K562 (cell line): ENCODE data around the gene MAP4K4. TPM values are rescaled to one million over a fixed set of nuclear protein-coding genes. Genes with fewer than 3 reads are reported as not detected.

Experiments used
- ATAC-seq: fragments of 200-7000 bp; cut with Tn5 transposase; 3 replicates; pipeline ENCODE4 v1.9.1; 2020; ENCODE audit warnings: moderate library complexity
- BruUV-seq: library from RNA; stranded (reverse); fragments of 400-500 nt; replicated peaks from 2 replicates; lab custom pipeline; 2021; lab: Mats Ljungman, UMichigan
- CTCF ChIA-PET: fragments of 300-600 bp; formaldehyde crosslinking; extraction: SDS; loops from one replicate; lab custom pipeline; 2021; ENCODE audit warnings: low intra/inter-chr PET ratio; lab: Yijun Ruan, JAX
- POLR2A ChIA-PET: fragments of 300-600, 350-650 bp; sonication (Branson Sonifier 250); formaldehyde crosslinking; extraction: SDS; loops from one replicate; lab custom pipeline; 2021; ENCODE audit warnings: antibody characterized with exemption, inconsistent platforms; lab: Yijun Ruan, JAX
- DNase-seq, 4 experiments: peaks; one replicate each; pipeline versions ENCODE4 v3.0.0 to v3.0.0-alpha.2; 2011 to 2018; ENCODE audit warnings: low spot score in 3 of 4, mixed read lengths in 3 of 4; ENCODE audit errors: extremely low read depth in 1 of 4
- FAIRE-seq: peaks from 2 replicates; lab custom pipeline; 2011; peaks lifted over from hg19 to GRCh38; lab: Jason Lieb, UNC
- H2AFZ ChIP-seq: 2 replicates; pipeline ENCODE4 v1.6.0; 2011; ENCODE audit warnings: low read depth, low read length, control low read depth, inconsistent platforms
- H3K27ac ChIP-seq: fragments of 200-600 bp; 3 replicates; pipeline ENCODE4 v1.8.0; 2011; ENCODE audit warnings: low read depth, mild to moderate bottlenecking, control low read depth, inconsistent platforms, low read length, moderate library complexity, mixed read lengths; ENCODE audit errors: extremely low read depth
- H3K27me3 ChIP-seq, 2 experiments: fragments of 300-600 bp in 1 of 2; 2 replicates in 1 of 2; 3 replicates in 1 of 2; pipeline versions ENCODE4 v1.6.0 to v1.8.0; 2011; ENCODE audit warnings: inconsistent platforms in 2 of 2, low read length in 2 of 2, mild to moderate bottlenecking in 1 of 2, mixed read lengths in 1 of 2, moderate library complexity in 1 of 2; ENCODE audit not compliant: control insufficient read depth in 2 of 2, insufficient read depth in 2 of 2
- H3K36me3 ChIP-seq: fragments of 300-600 bp; 3 replicates; pipeline ENCODE4 v1.8.0; 2011; ENCODE audit warnings: mild to moderate bottlenecking, low read length, inconsistent platforms; ENCODE audit not compliant: control insufficient read depth, insufficient read depth
- H3K4me1 ChIP-seq, 2 experiments: fragments of 200-600 bp in 1 of 2; replicated peaks in 1 of 2; 2 replicates in 1 of 2; 3 replicates in 1 of 2; pipeline versions ENCODE4 v1.5.1 to v1.8.0; 2011; ENCODE audit warnings: inconsistent platforms in 2 of 2, low read length in 2 of 2, mild to moderate bottlenecking in 1 of 2, mixed read lengths in 1 of 2, moderate library complexity in 1 of 2; ENCODE audit not compliant: control insufficient read depth in 2 of 2, insufficient read depth in 2 of 2
- H3K4me2 ChIP-seq: 2 replicates; pipeline ENCODE4 v1.6.1; 2011; ENCODE audit warnings: low read length, control low read depth, inconsistent platforms, mixed read lengths; ENCODE audit not compliant: insufficient read depth
- H3K4me3 ChIP-seq: fragments of 200-600 bp; sonication (generic), shearing (Covaris generic); 2 replicates; pipeline ENCODE4 v1.5.1; 2016; ENCODE audit warnings: control low read depth, inconsistent platforms
- H3K79me2 ChIP-seq: fragments of 200-600 bp; 3 replicates; pipeline ENCODE4 v1.8.0; 2011; ENCODE audit warnings: low read length, inconsistent platforms; ENCODE audit not compliant: control insufficient read depth, insufficient read depth
- H3K9ac ChIP-seq, 2 experiments: 2 replicates each; pipeline versions ENCODE4 v1.6.0 to v1.6.1; 2011; ENCODE audit warnings: low read depth in 2 of 2, low read length in 2 of 2, control low read depth in 1 of 2, inconsistent platforms in 1 of 2, mild to moderate bottlenecking in 1 of 2, mixed read lengths in 1 of 2; ENCODE audit not compliant: insufficient read depth in 1 of 2
- H3K9me1 ChIP-seq: one replicate; pipeline ENCODE4 v1.6.0; 2011; ENCODE audit warnings: inconsistent platforms, mild to moderate bottlenecking, low read length, moderate library complexity; ENCODE audit not compliant: control insufficient read depth, insufficient read depth
- H3K9me3 ChIP-seq: replicated peaks from 2 replicates; pipeline ENCODE4 v1.5.1; 2011; ENCODE audit warnings: low read depth, low read length, inconsistent platforms; ENCODE audit not compliant: control insufficient read depth, insufficient read depth
- H4K20me1 ChIP-seq: replicated peaks from 2 replicates; pipeline ENCODE4 v1.6.1; 2011; ENCODE audit warnings: low read length, inconsistent platforms, mixed read lengths; ENCODE audit not compliant: control insufficient read depth, insufficient read depth
- BRF1 ChIP-seq: IDR thresholded peaks from 3 replicates; pipeline ENCODE4 v1.6.1; 2011; ENCODE audit warnings: borderline replicate concordance, mild to moderate bottlenecking; ENCODE audit not compliant: insufficient read length; ENCODE audit errors: extremely low read depth
- CSDE1 ChIP-seq, 2 experiments: fragments of 450-650 bp; IDR thresholded peaks; 2 replicates each; pipeline ENCODE4 v1.6.1; 2016; ENCODE audit warnings: mild to moderate bottlenecking in 1 of 2
- ETV1 ChIP-seq: fragments of 450-650 bp; conservative IDR thresholded peaks from 2 replicates; pipeline ENCODE4 v1.6.1; 2016; ENCODE audit warnings: missing genetic modification characterization, control low read depth, low read depth, missing compliant biosample characterization
- GABPB1 ChIP-seq: sonication (generic); formaldehyde crosslinking; IDR thresholded peaks from 2 replicates; pipeline ENCODE4 v1.8.0; 2022; ENCODE audit warnings: mild to moderate bottlenecking, missing genetic modification reagents
- NR1H2 ChIP-seq: sonication (generic); formaldehyde crosslinking; IDR thresholded peaks from 2 replicates; pipeline ENCODE4 v1.4.0; 2020; ENCODE audit warnings: mild to moderate bottlenecking, missing genetic modification reagents
- RB1 ChIP-seq: fragments of 450-650 bp; IDR thresholded peaks from 2 replicates; pipeline ENCODE4 v1.6.1; 2017; ENCODE audit warnings: low read depth, mild to moderate bottlenecking
- RBM22 ChIP-seq: fragments of 200-400 bp; formaldehyde crosslinking; IDR thresholded peaks from 2 replicates; pipeline ENCODE4 v1.6.1; 2018; ENCODE audit warnings: low read length, low read depth; ENCODE audit not compliant: poor library complexity, severe bottlenecking
- ZNF41 ChIP-seq: fragments of 250-450 bp; sonication (Bioruptor Pico); conservative IDR thresholded peaks from 2 replicates; pipeline ENCODE4 v1.4.0; 2020; ENCODE audit warnings: mild to moderate bottlenecking
- ZNF785 ChIP-seq: fragments of 250-450 bp; sonication (Bioruptor Pico); IDR thresholded peaks from 2 replicates; pipeline ENCODE4 v1.4.0; 2020; ENCODE audit warnings: mild to moderate bottlenecking
- WGBS: fragments of 100-300 bp; shearing (Covaris generic); methylation state at CpG from one replicate; pipeline ENCODE4 v1.1.6; 2016; ENCODE audit warnings: low coverage, mixed read lengths; ENCODE audit not compliant: insufficient coverage; ENCODE audit errors: missing lambda C conversion rate; 5-methylcytosine and 5-hydroxymethylcytosine counted together
- in situ Hi-C: fragments of 300-500 bp; cut with MboI; formaldehyde crosslinking; loops from 4 replicates; pipeline ENCODE4 v1.15.0; 2018; ENCODE audit warnings: inconsistent platforms, mixed read lengths
- intact Hi-C: fragments of 100-400 bp; cut with micrococcal nuclease; formaldehyde crosslinking; loops from 2 replicates; pipeline ENCODE4 v1.14.2; 2022
- polyA plus RNA-seq, 8 experiments: library from polyadenylated mRNA; depleted of rRNA in 4 of 8; stranded (reverse) in 5 of 8; unstranded in 3 of 8; fragments of >200 nt; fragmentation: Nextera tagmentation in 2 of 8; fragmentation: Illumina TruSeq in 1 of 8; extraction: Ambion mirVana in 2 of 8; extraction: Trizol in 1 of 8; gene quantifications; 2 replicates each; pipeline versions ENCODE4 v1.2.1 to v1.2.3, GENCODE V29; 2011 to 2014; ENCODE audit warnings: inconsistent platforms in 1 of 8, missing spikeins in 1 of 8
- total RNA-seq, 7 experiments: library from RNA; depleted of rRNA in 6 of 7; stranded (reverse); fragments of >200 nt in 6 of 7; fragmentation: Illumina TruSeq in 2 of 7; extraction: Trizol in 2 of 7; gene quantifications; 2 replicates each; pipeline versions ENCODE4 v1.2.1 to v1.2.3, GENCODE V29; 2011 to 2021; ENCODE audit warnings: low replicate concordance in 1 of 7

The MAP4K4 gene
- total and polyA plus RNA-seq, 9 of the 15 experiments (the other 6 are each of a cell fraction or from before 2014, with no cell fraction given), result 7.6 to 76.4 (median 50.6) TPM

DNA sequence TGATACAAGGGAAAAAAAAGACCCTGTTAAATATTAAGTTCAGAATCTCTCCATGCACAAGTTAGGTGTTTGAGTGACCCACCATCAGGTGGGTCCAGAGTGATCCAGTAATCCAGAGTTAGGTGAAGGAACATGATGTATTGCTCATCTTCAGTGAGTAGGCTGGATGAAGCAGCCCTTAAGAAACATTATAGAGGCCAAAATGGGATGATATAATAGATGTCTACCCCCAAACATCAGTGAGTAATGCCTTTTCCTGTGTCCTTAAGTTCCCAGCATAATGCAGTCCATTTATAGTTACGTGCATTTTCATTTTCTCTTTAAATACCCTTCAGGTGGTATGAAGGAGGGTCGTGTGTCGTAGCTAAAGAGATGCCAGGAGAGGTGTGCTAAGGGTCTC, 89.6 kb downstream of the MAP4K4 start (continued):
- TF ChIP-seq CSDE1 (IDR thresholded peaks at IDR 0.05), result no peak
- TF ChIP-seq RB1, result no peak
- TF ChIP-seq ZNF41 (CRISPR knock-in tag), result no peak
- no peak for TF ChIP-seq NR1H2 (CRISPR knock-in tag)
- no peak for TF ChIP-seq BRF1
- no peak for TF ChIP-seq ETV1 (tag)
- TF ChIP-seq, all 486 proteins: peak for 0

DNA sequence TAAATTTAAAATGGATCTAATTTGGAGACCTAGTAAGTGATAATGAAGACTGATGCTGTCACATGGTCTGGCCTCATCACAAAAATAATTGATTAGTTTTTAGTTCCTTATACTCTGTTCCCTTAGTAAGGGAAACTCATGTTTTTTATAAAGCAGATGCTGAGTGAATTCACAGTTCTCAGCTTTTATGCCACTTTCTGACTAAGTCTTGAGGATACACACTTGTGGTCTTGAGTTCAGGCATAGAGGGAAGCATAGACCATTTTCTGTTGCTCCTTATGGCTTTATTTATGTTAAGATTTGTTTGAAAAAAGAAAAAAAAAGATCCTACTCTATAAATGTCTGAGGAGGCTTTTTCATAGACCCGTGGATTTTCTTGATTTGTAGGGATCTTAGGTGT, 91.1 kb downstream of the MAP4K4 start:
- DNase-seq (no peak), ATAC-seq (no peak), FAIRE-seq (no peak)
- Histone ChIP-seq H3K4me3 (no peak overlapping the region), H4K20me1 (peaks cover 19% of the 10 kb centered on the region; the same call in 1 of the 2 replicates), H3K4me1 (no peaks in the 10 kb centered on the region; a peak in 1 of 5 replicates), H3K9ac (no peak overlapping the region), H2AFZ (no peak overlapping the region), H3K27ac (no peak overlapping the region), H3K9me1 (no peaks in the 10 kb centered on the region), H3K79me2 (peaks cover 48% of the 10 kb centered on the region), H3K4me2 (no peak overlapping the region), H3K36me3 (peaks cover 16% of the 10 kb centered on the region; the same call in 2 of the 3 replicates), H3K27me3 (no peaks in the 10 kb centered on the region), H3K9me3 (no peaks in the 10 kb centered on the region)
- ChIA-PET CTCF (no interaction called here), POLR2A (interaction anchor here (0.6 kb wide), 1 partner anchor 1051 kb away, joined by 3 read pairs; no protein-coding TSS in a partner anchor)
- no peak for TF ChIP-seq ZNF785 (CRISPR knock-in tag)
- TF ChIP-seq GABPB1, result no peak
- no peak for TF ChIP-seq RBM22
- no peak for TF ChIP-seq BRF1
- 50% methylated on average over 1 of the region's 1 CpG for WGBS
- intact Hi-C loops, result no loop called here
- BruUV-seq, result no TSS peak
- in situ Hi-C loops, result no loop called here
